ENCODE results near the gene NAALADL1.

NAALADL1 gene, protein sequence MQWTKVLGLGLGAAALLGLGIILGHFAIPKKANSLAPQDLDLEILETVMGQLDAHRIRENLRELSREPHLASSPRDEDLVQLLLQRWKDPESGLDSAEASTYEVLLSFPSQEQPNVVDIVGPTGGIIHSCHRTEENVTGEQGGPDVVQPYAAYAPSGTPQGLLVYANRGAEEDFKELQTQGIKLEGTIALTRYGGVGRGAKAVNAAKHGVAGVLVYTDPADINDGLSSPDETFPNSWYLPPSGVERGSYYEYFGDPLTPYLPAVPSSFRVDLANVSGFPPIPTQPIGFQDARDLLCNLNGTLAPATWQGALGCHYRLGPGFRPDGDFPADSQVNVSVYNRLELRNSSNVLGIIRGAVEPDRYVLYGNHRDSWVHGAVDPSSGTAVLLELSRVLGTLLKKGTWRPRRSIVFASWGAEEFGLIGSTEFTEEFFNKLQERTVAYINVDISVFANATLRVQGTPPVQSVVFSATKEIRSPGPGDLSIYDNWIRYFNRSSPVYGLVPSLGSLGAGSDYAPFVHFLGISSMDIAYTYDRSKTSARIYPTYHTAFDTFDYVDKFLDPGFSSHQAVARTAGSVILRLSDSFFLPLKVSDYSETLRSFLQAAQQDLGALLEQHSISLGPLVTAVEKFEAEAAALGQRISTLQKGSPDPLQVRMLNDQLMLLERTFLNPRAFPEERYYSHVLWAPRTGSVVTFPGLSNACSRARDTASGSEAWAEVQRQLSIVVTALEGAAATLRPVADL

DNA sequence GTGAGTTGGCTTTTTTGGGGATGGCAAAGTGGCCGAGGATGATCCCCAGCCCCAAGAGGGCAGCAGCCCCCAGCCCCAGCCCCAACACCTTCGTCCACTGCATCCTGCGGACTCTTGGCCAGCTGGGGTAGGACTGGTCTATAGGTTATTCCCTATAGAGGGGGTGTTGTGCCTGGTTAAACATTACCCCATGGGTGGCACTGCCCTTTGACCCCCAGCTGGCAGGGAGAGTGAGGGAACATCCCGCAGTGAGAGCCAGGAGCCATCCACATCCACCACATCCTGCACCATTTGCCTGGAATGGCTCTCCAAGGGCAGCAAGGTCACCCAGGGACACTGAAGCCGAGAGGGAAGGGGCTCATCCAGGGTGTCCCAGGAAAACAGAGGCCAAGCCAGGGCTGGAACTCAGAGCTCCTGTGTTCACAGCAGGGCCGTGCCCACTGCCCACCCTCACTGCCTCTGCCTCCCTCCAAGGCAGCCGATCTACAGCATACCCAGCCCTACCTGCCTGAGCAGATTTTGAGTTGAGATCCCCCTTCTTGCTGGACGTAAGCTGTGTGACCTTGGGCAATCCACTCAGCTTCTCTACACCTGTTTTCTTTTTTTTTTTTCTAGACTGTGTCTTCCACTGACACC is at the start of gene NAALADL1:
TSS of gene NAALADL1 (minus strand) at position 135 of the 636 bp plus-strand sequence. CDS start at position 103, 32 bp downstream.
- no peak within 1 kb of the TSS for H3K4me3 ChIP-seq (ENCODE audit: low read depth, low read length)
- H3K27me3 ChIP-seq (replicated peaks), result no peaks in the 10 kb centered on the region
- in situ Hi-C loops (cut with HindIII; ENCODE audit: low pct_ligation_motif_present, low sequenced_read_pairs), result no loop called here
- no peak within 1 kb of the TSS for H3K27ac ChIP-seq
- no peak for DNase-seq
- TF ChIP-seq, protein P1, sequence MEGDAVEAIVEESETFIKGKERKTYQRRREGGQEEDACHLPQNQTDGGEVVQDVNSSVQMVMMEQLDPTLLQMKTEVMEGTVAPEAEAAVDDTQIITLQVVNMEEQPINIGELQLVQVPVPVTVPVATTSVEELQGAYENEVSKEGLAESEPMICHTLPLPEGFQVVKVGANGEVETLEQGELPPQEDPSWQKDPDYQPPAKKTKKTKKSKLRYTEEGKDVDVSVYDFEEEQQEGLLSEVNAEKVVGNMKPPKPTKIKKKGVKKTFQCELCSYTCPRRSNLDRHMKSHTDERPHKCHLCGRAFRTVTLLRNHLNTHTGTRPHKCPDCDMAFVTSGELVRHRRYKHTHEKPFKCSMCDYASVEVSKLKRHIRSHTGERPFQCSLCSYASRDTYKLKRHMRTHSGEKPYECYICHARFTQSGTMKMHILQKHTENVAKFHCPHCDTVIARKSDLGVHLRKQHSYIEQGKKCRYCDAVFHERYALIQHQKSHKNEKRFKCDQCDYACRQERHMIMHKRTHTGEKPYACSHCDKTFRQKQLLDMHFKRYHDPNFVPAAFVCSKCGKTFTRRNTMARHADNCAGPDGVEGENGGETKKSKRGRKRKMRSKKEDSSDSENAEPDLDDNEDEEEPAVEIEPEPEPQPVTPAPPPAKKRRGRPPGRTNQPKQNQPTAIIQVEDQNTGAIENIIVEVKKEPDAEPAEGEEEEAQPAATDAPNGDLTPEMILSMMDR (IDR thresholded peaks at IDR 0.05; ENCODE audit: low read depth, low read length, missing control alignments), result no peak
- no peaks in the 10 kb centered on the region for H3K36me3 ChIP-seq (replicated peaks)

DNA sequence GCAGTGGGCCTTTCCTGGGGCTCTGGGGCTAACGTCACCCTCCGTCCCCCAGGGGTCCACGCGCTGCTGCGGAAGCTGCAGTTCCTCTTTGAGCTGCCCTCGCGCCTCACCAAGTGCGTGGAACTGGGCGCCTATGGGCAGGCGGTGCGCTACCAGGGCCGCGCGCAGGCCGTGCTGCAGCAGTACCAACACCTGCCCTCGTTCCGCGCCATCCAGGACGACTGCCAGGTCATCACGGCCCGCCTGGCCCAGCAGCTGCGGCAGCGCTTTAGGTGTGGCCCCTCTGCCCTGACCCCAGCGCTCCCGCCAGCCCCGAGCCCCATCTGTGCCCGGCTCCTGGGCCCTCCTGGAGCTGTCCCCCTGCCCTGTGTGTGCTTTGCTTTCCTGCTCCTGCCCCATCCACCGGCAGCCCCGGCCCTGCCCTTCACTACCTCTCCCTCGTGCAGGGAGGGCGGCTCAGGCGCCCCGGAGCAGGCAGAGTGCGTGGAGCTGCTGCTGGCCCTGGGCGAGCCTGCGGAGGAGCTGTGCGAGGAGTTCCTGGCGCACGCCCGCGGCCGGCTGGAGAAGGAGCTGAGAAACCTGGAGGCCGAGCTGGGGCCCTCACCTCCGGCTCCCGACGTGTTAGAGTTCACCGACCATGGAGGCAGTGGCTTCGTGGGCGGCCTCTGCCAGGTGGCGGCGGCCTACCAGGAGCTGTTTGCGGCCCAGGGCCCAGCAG is 49.6 kb upstream of the NAALADL1 start:
- no peak for DNase-seq
- Histone ChIP-seq H3K36me3 (replicated peaks) (peaks cover 2% of the 10 kb centered on the region), H3K4me3 (ENCODE audit: low read depth, low read length) (no peak overlapping the region), H3K27me3 (replicated peaks) (no peaks in the 10 kb centered on the region), H3K27ac (no peak overlapping the region)
- TF ChIP-seq, protein P1 (IDR thresholded peaks at IDR 0.05; ENCODE audit: low read depth, low read length, missing control alignments), result no peak
- in situ Hi-C loops (cut with HindIII; ENCODE audit: low pct_ligation_motif_present, low sequenced_read_pairs), result no loop called here

DNA sequence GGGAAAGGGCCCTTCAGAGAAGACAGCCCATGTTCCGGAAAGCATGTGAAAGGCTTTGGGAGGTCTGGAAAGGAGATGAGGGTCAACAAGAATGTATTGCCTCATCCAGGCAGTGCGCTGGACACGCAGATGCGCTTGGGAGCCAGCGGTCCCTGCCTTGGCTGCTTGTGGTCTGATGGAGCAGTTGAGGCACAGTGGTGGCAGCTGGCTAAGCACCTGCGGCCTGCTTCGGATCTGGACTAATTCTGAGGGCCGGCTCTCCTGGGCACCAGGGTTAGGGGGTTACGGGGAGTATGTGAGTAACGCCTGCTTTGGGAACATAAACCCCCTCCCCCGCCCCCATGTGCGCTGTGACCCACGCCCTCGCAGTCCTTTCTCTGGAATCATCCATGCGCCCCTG is 48.7 kb upstream of the NAALADL1 start:
- H3K36me3 ChIP-seq (replicated peaks), result peaks cover 2% of the 10 kb centered on the region
- in situ Hi-C loops (cut with HindIII; ENCODE audit: low pct_ligation_motif_present, low sequenced_read_pairs), result no loop called here
- no peak for DNase-seq
- TF ChIP-seq, protein P1 (IDR thresholded peaks at IDR 0.05; ENCODE audit: low read depth, low read length, missing control alignments), result no peak
- H3K27me3 ChIP-seq (replicated peaks), result no peaks in the 10 kb centered on the region
- no peak overlapping the region for H3K27ac ChIP-seq
- no peak overlapping the region for H3K4me3 ChIP-seq (ENCODE audit: low read depth, low read length)

DNA sequence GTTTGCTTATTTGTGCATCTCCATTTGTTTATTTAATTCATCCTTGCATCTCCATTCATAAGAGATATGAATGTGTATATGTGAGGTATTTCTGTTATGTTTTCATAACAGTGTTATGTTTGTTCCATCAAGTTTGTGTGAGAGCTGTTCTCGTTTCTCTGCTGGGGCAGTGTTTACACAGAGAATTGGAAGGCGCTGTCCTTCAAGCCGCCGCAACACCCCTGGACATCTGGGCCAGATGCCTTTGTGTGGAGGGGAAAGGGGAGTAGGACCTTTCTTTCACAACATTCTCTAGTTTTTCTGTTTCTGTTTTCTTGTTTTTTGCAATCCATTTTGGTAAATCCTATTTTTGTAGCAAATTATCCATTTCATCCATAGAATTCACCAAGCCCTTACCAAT is 46.3 kb upstream of the NAALADL1 start:
- H3K27me3 ChIP-seq (replicated peaks), result no peaks in the 10 kb centered on the region
- in situ Hi-C loops (cut with HindIII; ENCODE audit: low pct_ligation_motif_present, low sequenced_read_pairs), result no loop called here
- TF ChIP-seq, protein P1 (IDR thresholded peaks at IDR 0.05; ENCODE audit: low read depth, low read length, missing control alignments), result no peak
- peaks cover 2% of the 10 kb centered on the region for H3K36me3 ChIP-seq (replicated peaks)
- H3K4me3 ChIP-seq (ENCODE audit: low read depth, low read length), result no peak overlapping the region
- DNase-seq, result no peak
- H3K27ac ChIP-seq, result no peak overlapping the region

DNA sequence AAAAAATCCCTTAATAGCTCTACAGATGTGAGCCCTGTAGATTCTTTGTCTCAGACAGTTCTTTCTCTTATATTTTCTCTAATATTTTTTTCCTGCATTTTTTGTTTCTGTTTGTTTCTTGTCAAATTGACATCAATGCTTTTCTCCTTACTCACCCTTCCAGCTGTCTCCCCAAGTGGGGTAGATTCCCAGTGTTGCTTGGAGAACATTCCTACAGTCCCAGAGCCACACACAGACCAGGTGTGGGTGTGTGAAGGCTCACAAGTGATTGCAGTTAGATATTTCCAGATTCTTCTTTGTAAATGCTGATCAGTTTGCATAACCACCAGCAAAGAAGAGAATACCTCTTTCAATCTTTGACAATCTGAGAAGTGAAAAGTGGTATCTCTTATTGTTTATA is 45.1 kb upstream of the NAALADL1 start:
- no peak overlapping the region for H3K27ac ChIP-seq
- in situ Hi-C loops (cut with HindIII; ENCODE audit: low pct_ligation_motif_present, low sequenced_read_pairs), result no loop called here
- TF ChIP-seq, protein P1 (IDR thresholded peaks at IDR 0.05; ENCODE audit: low read depth, low read length, missing control alignments), result no peak
- no peak for DNase-seq
- no peak overlapping the region for H3K4me3 ChIP-seq (ENCODE audit: low read depth, low read length)
- no peaks in the 10 kb centered on the region for H3K27me3 ChIP-seq (replicated peaks)
- H3K36me3 ChIP-seq (replicated peaks), result no peaks in the 10 kb centered on the region

Data from brain microvascular endothelial cell (primary cell).